ENCODE results near the gene NUP133.

GRCh38 chr1:229485318-229485717 is 22.8 kb downstream of the NUP133 start:
- TF ChIP-seq CTCF (IDR thresholded peaks at IDR 0.05) (no peak), EZH2 (IDR thresholded peaks at IDR 0.05; ENCODE audit: borderline replicate concordance, insufficient read depth, low read depth, low read length, poor library complexity, severe bottlenecking) (no peak)
